Uterus (tissue), 4 donors: Measurements from ENCODE around the gene IL21. TPM values are rescaled to one million over a fixed set of nuclear protein-coding genes. Genes with fewer than 3 reads are reported as not detected.

Source experiments
- DNase-seq, 2 donors: peaks; one replicate each; pipeline ENCODE4 v3.0.0-alpha.2; 2019 to 2020
- H3K27ac ChIP-seq, 2 donors: fragments of 200-600 bp; sonication (generic); 1 replicate in 1 of 2; 2 replicates in 1 of 2; pipeline ENCODE4 v1.5.1; 2016 to 2018
- H3K27me3 ChIP-seq, 2 donors: fragments of 200-600 bp; sonication (generic); one replicate each; pipeline ENCODE4 v1.5.1; 2018 to 2019; ENCODE audit warnings: control low read depth in 1 of 2
- H3K36me3 ChIP-seq, 2 donors: fragments of 200-600 bp; sonication (generic); one replicate each; pipeline ENCODE4 v1.5.1; 2019; ENCODE audit warnings: control low read depth in 1 of 2
- H3K4me1 ChIP-seq, 2 donors: fragments of 200-600 bp; sonication (generic); one replicate each; pipeline ENCODE4 v1.5.1; 2018 to 2019; ENCODE audit warnings: control low read depth in 1 of 2
- H3K4me3 ChIP-seq, 2 donors: fragments of 200-600 bp; sonication (generic); 1 replicate in 1 of 2; 2 replicates in 1 of 2; pipeline ENCODE4 v1.5.1; 2018 to 2019; ENCODE audit warnings: mild to moderate bottlenecking in 1 of 2
- H3K9me3 ChIP-seq, 2 donors: fragments of 200-600 bp; sonication (generic); one replicate each; pipeline ENCODE4 v1.5.1; 2019; ENCODE audit warnings: control low read depth in 1 of 2
- CTCF ChIP-seq, 4 experiments: fragments of 200-600 bp in 2 of 4; fragments of 450-650 bp in 2 of 4; sonication (generic) in 2 of 4; IDR thresholded peaks; one replicate each; pipeline ENCODE4 v1.5.1; 2016 to 2019; ENCODE audit warnings: antibody characterized with exemption in 4 of 4, mild to moderate bottlenecking in 2 of 4, moderate library complexity in 1 of 4
- POLR2A ChIP-seq, 2 donors: fragments of 450-650 bp; IDR thresholded peaks; one replicate each; pipeline ENCODE4 v1.6.1; 2016; ENCODE audit warnings: antibody characterized with exemption in 2 of 2, mild to moderate bottlenecking in 1 of 2, moderate library complexity in 1 of 2
- intact Hi-C: fragments of 100-400 bp; cut with DNase I; formaldehyde crosslinking; loops from one replicate; pipeline ENCODE4 v1.15.1; 2023; ENCODE audit warnings: low total_unique reads
- total RNA-seq, 4 donors: library from RNA; depleted of rRNA in 3 of 4; stranded (reverse); fragments of >200 nt in 3 of 4; gene quantifications; one replicate each; pipeline versions ENCODE4 v1.1.0 to v1.2.4, GENCODE V29; 2014 to 2023
- donor health status: DM: yes; HTN: yes; CAD: no.

The IL21 gene
- total RNA-seq, 4 donors from 2014 or later = not detected

- Histone ChIP-seq H3K4me3 (no peak overlapping the region), H3K9me3 (no peaks in the 10 kb centered on the region), H3K27me3 (no peaks in the 10 kb centered on the region), H3K36me3 (no peaks in the 10 kb centered on the region), H3K4me1 (no peaks in the 10 kb centered on the region), H3K27ac (no peak overlapping the region)
- intact Hi-C loops = no loop called here
- TF ChIP-seq CTCF (IDR thresholded peaks at IDR 0.05) (no peak), POLR2A (IDR thresholded peaks at IDR 0.05) (no peak)
- no peak for DNase-seq
These were observed 3.3 kb upstream of the IL21 start for GRCh38 chr4:122624205-122624604.

GRCh38 chr4:122623637-122624166, 2.8 kb upstream of the IL21 start:
- no peaks in the 10 kb centered on the region for H3K4me1 ChIP-seq
- H3K27ac ChIP-seq = no peak overlapping the region
- H3K4me3 ChIP-seq = no peak overlapping the region
- H3K9me3 ChIP-seq = no peaks in the 10 kb centered on the region
- H3K36me3 ChIP-seq = no peaks in the 10 kb centered on the region
- intact Hi-C loops = no loop called here
- DNase-seq = no peak
- H3K27me3 ChIP-seq = no peaks in the 10 kb centered on the region
- TF ChIP-seq POLR2A (IDR thresholded peaks at IDR 0.05) (no peak), CTCF (IDR thresholded peaks at IDR 0.05) (no peak)

GRCh38 chr4:122622400-122622799, 1.5 kb upstream of the IL21 start:
- intact Hi-C loops = no loop called here
- H3K36me3 ChIP-seq = no peaks in the 10 kb centered on the region
- H3K27ac ChIP-seq = no peak overlapping the region
- no peaks in the 10 kb centered on the region for H3K9me3 ChIP-seq
- no peaks in the 10 kb centered on the region for H3K27me3 ChIP-seq
- no peak overlapping the region for H3K4me3 ChIP-seq
- DNase-seq = no peak
- no peaks in the 10 kb centered on the region for H3K4me1 ChIP-seq
- TF ChIP-seq CTCF (IDR thresholded peaks at IDR 0.05) (no peak), POLR2A (IDR thresholded peaks at IDR 0.05) (no peak)

- intact Hi-C loops = no loop called here
- no peaks in the 10 kb centered on the region for H3K9me3 ChIP-seq
- H3K27me3 ChIP-seq = no peaks in the 10 kb centered on the region
- H3K27ac ChIP-seq = no peak overlapping the region
- no peaks in the 10 kb centered on the region for H3K36me3 ChIP-seq
- DNase-seq = no peak
- TF ChIP-seq CTCF (IDR thresholded peaks at IDR 0.05) (no peak), POLR2A (IDR thresholded peaks at IDR 0.05) (no peak)
- no peaks in the 10 kb centered on the region for H3K4me1 ChIP-seq
- H3K4me3 ChIP-seq = no peak overlapping the region
These were observed 1.3 kb downstream of the IL21 start for GRCh38 chr4:122619611-122620010.

- Histone ChIP-seq H3K9me3 (no peaks in the 10 kb centered on the region), H3K4me3 (no peak overlapping the region), H3K4me1 (no peaks in the 10 kb centered on the region), H3K27me3 (no peaks in the 10 kb centered on the region), H3K27ac (no peak overlapping the region), H3K36me3 (no peaks in the 10 kb centered on the region)
- intact Hi-C loops = no loop called here
- no peak for DNase-seq
- no peak for TF ChIP-seq CTCF (IDR thresholded peaks at IDR 0.05)
- no peak for TF ChIP-seq POLR2A (IDR thresholded peaks at IDR 0.05)
These were observed 3.0 kb downstream of the IL21 start for GRCh38 chr4:122617597-122618593.
